ENCODE measurements around the gene ATP1A3. TPM values are rescaled to one million over a fixed set of nuclear protein-coding genes. Genes with fewer than 3 reads are reported as not detected.

ATP1A3 gene
- polyA plus RNA-seq, 10 donors: 0.20 to 1.1 (median 0.61) TPM

- DNase-seq: no peak
Observed at GRCh38 chr19:41928754-41929535, 65.1 kb downstream of the ATP1A3 start.

- DNase-seq: no peak
Observed at GRCh38 chr19:41928221-41928683, 65.8 kb downstream of the ATP1A3 start, which contains the start of gene ERFL. ERFL (minus strand) TSS chr19:41928449; CDS start chr19:41912919, 15,530 bp downstream.

- no peak for DNase-seq
Observed at GRCh38 chr19:41927497-41928192, 66.4 kb downstream of the ATP1A3 start.

DNA sequence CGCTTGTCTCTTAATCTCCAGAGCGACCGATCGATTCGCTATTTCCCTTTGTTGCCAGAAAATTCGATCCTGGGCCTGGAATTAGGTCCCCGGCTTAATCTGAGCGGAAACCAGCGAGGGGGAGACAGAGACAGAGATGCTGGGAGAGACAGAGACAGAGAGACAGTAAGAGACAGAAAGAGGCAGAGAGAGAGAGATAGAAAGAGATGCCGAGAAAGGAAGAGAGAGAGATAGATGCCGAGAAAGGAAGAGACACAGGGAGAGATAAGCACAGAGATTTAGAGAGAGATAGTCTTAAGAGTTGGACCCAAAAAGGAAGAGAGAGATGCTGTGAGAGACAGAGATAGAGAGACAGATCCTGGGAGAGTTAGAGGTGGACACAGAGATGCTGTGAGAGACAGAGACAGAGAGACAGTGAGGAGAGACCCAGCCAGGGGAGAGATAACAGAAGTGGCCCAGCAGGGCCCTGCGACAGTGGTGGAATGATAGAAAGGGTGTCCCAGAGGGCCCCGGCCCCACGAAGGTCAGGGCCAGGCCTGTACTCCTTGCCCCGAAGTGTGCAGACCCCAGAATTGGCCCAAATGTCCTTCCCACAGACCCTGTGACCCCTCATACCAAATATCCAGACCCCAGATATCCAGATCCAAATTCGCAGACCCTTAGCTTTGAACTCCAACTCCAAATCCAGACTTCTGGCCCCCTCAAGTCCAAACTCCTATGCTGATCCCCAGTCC, 67.1 kb downstream of the ATP1A3 start:
- DNase-seq: no peak

DNA sequence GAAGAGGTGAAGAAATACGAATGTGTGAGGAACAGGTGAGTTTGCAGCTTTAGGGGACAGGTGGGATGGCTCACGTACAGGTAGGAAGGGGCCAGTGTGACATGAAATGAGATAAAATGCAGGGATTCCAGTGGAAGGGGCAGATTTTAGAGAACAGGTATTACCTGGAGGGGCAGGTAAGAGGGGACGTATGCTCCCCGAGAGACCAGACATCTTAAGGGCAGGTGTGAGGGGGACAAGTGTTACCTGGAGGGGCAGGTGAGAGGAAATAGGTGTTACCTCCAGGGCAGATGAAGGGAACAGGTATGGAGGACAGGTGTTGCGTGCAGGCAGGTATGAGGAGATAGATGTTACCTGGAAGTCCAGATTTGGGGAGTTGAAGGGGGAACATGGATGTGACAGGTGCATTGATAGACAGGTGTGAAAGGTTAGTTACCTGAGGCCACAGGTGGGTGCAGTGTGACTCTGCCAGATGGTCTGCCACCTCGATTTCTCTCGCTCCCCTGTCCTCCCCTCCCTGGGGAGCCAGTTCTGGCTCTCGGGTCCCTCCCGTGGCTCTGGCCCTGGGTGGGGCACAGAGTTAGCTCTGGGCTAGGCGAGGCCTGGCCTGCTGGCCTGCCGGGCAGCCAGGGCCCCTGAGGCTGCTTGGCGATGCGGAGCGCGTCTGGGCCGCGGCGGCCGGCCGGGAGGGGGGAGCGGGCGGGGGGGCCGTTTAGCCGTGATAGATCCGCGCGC, 67.8 kb downstream of the ATP1A3 start:
- no peak for DNase-seq

DNA sequence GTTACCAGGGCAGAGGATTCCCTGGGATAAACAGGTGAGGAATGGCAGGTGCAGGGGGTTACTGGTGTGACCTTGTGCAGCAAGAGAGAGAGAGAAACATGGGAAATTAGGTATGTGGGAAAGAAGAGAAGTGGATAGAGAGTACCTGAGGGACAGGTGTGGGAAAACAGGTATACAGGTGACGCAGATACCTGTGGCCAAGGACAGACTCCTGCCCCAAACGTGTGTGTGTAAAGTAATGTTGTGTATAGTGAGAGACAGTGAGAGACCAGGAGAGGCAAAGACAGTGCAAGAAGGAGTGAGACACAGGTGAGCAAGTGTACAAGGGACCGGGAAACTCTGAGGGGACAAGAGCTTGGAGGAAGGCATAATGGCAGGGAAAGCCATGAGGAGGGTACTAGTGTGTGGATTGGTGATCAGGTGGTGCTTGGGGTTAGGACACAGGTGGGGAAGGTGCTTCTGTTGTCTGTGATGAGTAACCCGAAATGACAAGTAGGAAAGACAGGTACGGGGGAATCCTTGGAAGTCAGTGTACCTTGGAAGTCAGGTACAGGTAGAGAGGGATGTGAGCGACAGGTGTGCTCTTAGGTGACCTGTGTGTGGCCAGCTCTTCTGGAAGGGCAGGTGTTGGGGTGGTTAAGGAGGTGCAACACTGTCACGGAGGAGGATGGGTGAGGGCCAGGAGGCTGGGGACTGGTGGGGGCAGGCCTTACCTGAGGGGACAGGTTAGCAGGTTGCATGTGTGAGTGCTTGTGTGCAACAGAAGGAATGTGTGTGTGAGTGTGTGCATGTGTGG, 68.6 kb downstream of the ATP1A3 start:
- DNase-seq: no peak

DNA sequence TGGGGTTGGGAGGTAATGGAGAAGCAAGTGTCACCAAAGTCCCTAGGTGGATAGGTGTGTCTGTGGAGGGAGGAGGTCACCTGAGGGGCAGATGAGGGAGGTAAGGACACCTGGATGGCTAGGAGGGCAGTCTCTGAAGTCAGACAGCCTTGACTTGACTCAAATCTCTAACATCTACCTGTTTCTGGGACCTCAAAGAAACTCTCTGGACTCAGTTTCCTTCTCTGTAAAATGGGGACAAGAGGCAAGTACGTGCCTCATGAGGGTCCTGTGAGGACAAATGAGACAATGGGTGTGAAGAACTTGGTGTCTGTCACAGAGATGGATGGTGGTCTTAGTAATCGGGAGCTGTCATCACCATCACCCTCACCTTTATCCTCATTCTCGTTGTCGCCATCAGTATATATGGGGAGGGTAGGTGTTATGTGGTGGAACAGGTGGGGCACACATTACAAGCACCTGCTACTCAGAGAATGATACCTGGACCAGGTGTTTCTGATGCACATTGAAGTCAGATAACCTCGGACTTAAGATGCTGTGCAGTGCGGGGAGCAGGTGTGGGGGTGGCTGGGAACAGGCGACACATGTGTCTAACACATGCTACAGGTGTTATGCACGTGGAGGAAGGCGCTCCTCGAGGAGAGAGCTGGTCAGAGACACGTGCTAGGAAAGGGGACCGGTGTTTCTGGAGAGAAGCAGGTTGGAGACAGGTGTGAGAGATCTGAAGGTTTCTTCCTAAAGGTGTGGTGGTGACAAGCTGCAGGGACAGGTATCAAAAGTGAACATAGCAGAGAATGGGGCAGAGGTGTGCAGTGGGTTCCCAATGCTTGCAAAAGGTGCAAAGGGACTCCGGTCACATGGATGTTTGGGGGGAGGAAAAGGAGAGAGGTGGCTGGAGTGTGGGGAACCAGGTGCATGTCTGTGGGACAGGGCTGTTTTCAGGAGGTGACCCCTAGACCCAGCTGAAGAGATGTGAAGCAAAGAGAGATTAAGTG, 69.6 kb downstream of the ATP1A3 start:
- no peak for DNase-seq

GRCh38 chr19:41923045-41923788, 70.8 kb downstream of the ATP1A3 start:
- no peak for DNase-seq

GRCh38 chr19:41922585-41922984, 71.4 kb downstream of the ATP1A3 start:
- no peak for DNase-seq

- DNase-seq: no peak
Observed at GRCh38 chr19:41921577-41922576, 72.2 kb downstream of the ATP1A3 start.

DNA sequence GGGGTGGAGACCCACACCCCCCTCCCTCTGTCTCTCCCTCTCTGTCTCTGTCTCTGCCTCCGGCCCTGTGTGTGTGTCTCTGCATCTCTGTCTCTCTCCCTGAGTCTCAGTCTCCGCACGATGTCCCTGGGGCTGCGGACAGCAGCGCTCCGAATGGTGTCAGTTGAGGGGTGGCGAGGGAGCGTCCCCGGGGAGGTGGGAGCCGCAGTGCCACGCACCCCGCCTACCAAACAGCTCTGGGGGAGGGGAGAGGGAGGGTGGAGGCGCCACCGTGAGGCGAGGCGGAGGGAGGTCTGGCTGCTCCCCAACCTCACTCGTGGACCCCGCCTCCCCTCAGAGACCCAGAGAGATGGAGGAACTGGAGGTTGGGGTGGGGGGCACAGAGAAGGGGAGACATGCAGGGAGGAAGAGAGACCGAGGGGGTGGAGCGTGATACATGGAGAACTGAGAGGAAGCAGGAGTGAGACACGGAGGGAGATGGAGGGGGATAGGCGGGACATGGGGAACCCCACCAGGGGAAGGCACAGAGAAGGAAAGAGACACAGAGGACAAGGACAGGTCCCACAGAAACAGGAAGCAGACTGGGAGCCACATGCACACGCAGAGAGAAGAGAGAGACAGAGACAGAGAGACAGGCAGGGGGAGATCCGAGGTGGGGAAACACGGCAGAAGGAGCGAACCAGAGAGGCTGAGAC, 73.0 kb downstream of the ATP1A3 start:
- no peak for DNase-seq

GRCh38 chr19:41919948-41920712, 73.9 kb downstream of the ATP1A3 start:
- DNase-seq: no peak

DNA sequence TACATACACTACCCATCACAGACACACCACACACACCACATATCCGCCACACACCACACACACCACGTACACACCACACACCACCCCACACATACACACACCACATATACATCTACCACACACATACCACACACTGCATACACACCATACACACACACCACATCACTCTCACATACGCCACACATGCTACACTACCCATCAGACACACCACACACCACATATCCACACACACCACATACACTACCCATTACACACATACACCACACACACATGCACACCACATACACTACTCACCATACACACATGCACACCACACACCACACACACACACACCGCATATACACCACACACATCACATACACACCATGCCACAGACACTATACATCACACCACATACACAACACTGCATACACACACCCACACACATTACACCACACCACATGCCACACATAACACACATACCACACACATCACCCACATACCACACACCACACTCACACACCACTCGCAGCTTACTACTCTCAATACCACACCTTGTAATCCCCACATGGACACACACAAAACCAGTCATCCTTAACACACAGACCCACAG, 75.3 kb downstream of the ATP1A3 start:
- no peak for DNase-seq

DNA sequence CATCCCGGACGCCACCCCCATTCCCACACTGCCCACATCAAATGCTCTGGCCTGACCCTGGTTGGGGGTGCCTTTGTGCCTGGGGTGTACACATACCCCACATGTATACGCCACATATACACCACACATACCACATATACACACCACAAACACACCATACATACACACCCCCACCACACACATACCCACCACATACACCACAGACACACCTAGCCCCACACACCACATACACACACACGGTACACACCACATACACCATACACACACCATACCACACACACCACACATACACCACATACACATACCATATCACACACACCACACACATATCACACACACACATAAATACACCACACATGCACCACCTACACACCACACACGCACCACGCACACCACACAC, 75.9 kb downstream of the ATP1A3 start:
- no peak for DNase-seq

DNA sequence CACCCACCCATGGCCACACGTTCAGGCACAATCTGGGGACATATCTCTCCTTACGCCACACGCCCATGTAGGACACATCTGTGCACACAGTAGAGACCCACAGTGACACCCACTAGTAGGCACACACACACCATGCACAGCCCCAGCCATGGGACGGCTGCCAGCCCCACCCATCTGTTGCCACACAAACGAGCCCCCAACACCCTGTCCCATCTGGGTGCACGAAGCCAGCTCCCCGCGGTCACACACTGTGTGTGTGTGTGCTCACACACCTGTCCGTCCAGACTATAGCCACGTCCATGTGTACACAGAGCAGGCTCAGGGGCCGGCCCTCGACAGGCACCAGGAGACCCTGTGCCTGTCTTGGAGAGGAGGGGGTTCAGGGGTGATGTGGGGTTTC, 76.4 kb downstream of the ATP1A3 start:
- no peak for DNase-seq

All from muscle of back (tissue), 11 donors.